Esophagus muscularis mucosa (tissue), 4 donors: ENCODE measurements around the gene GLCE.

ENCODE experiments used
- CTCF ChIP-seq, 3 experiments: fragments of 200-600 bp in 2 of 3; fragments of 450-650 bp in 1 of 3; sonication (generic) in 2 of 3; IDR thresholded peaks; one replicate each; pipeline ENCODE4 v1.5.1; 2017 to 2019; ENCODE audit warnings: antibody characterized with exemption in 3 of 3, mild to moderate bottlenecking in 2 of 3, moderate library complexity in 1 of 3
- EP300 ChIP-seq: sonication (generic); formaldehyde crosslinking; IDR thresholded peaks from one replicate; pipeline ENCODE4 v1.6.1; 2017; ENCODE audit warnings: antibody characterized with exemption
- POLR2A ChIP-seq: fragments of 450-650 bp; IDR thresholded peaks from one replicate; pipeline ENCODE4 v1.6.1; 2017; ENCODE audit warnings: antibody characterized with exemption, moderate library complexity, mild to moderate bottlenecking, low read depth

GRCh38 chr15:69316291-69316690 lies 155.9 kb downstream of the GLCE start:
- TF ChIP-seq CTCF (IDR thresholded peaks at IDR 0.05): no peak
- TF ChIP-seq EP300: no peak
- TF ChIP-seq POLR2A: no peak
